Parietal lobe (tissue), 2 donors: ENCODE results near the gene SHLD3. TPM values are rescaled to one million over a fixed set of nuclear protein-coding genes. Genes with fewer than 3 reads are reported as not detected.

Experiments used
- small RNA-seq: library from RNA; depleted of rRNA; stranded (forward); fragments of <200 nt; gene quantifications from one replicate; pipeline ENCODE3, GENCODE V24; 2014; ENCODE audit warnings: low replicate concordance
- total RNA-seq: library from RNA; depleted of rRNA; stranded (reverse); fragments of >200 nt; gene quantifications from one replicate; pipeline ENCODE4 v1.2.3, GENCODE V29; 2014

SHLD3 gene
- total RNA-seq: 10.0 TPM

GRCh38 chr5:65624571-65625555 lies at the start of gene SHLD3, which contains the start of gene TRAPPC13:
Gene SHLD3 (plus strand): TSS chr5:65625027. CDS start chr5:65629588, 4,561 bp downstream.
Gene TRAPPC13 (plus strand): TSS chr5:65625027. CDS start chr5:65625061, 34 bp downstream.

GRCh38 chr5:65624025-65624570 lies 729 bp upstream of the SHLD3 start, which contains the start of gene TRIM23:
Gene TRIM23 (minus strand): TSS chr5:65624333. CDS start chr5:65624274, 59 bp downstream.

Small RNA genes within 50 kb of the gene (small RNA-seq; reads per million reads assigned to genes)
- gene RNU6-540P: not detected

Other genes starting within 250 kb of the SHLD3 start
- gene ADAMTS6, start 143.1 kb upstream of the SHLD3 start, total RNA-seq: 11.9 TPM
- gene CENPK, start 61.9 kb upstream of the SHLD3 start, total RNA-seq: 11.3 TPM
- 74.5 TPM for gene PPWD1, start 61.7 kb upstream of the SHLD3 start, total RNA-seq
- gene TRIM23, start 694 bp upstream of the SHLD3 start, total RNA-seq: 91.4 TPM
- 48.2 TPM for gene TRAPPC13, start within 50 bp of the SHLD3 start, total RNA-seq
- 25.4 TPM for gene SGTB, start 97.1 kb downstream of the SHLD3 start, total RNA-seq
- gene NLN, start 97.2 kb downstream of the SHLD3 start, total RNA-seq: 69.5 TPM